RWPE2 (cell line): ENCODE data around the gene CHCHD5.
"Not testable (repeated sequence)": the region's sequence is repeated elsewhere in the genome, so short reads cannot be mapped to it uniquely, and the experiment has no call there.

Source experiments
- ATAC-seq: fragments of 200-7000 bp; cut with Tn5 transposase; 3 replicates; pipeline ENCODE4 v1.9.1; 2021; ENCODE audit warnings: low read depth
- DNase-seq: peaks from one replicate; pipeline ENCODE4 v3.0.0-alpha.2; 2020; ENCODE audit warnings: low spot score
- H3K27ac ChIP-seq: fragments of 450-650 bp; 2 replicates; pipeline ENCODE4 v1.5.1; 2017; ENCODE audit warnings: mild to moderate bottlenecking; ENCODE audit not compliant: poor library complexity, severe bottlenecking
- H3K27me3 ChIP-seq: fragments of 250-450 bp; sonication (Bioruptor Pico); 2 replicates; pipeline ENCODE4 v1.5.1; 2021; ENCODE audit warnings: mild to moderate bottlenecking, moderate library complexity; ENCODE audit not compliant: insufficient read depth, poor library complexity, severe bottlenecking
- H3K36me3 ChIP-seq: fragments of 250-450 bp; sonication (Bioruptor Pico); 2 replicates; pipeline ENCODE4 v1.5.1; 2020; ENCODE audit warnings: low read depth, mild to moderate bottlenecking, moderate library complexity
- H3K4me1 ChIP-seq: fragments of 250-450 bp; sonication (Bioruptor Pico); 2 replicates; pipeline ENCODE4 v1.5.1; 2021; ENCODE audit warnings: mild to moderate bottlenecking, moderate library complexity; ENCODE audit not compliant: insufficient read depth, poor library complexity, severe bottlenecking
- H3K4me3 ChIP-seq: fragments of 250-450 bp; sonication (Bioruptor Pico); 2 replicates; pipeline ENCODE4 v1.5.1; 2021; ENCODE audit warnings: mild to moderate bottlenecking, moderate library complexity; ENCODE audit not compliant: severe bottlenecking
- H3K9me3 ChIP-seq: fragments of 250-450 bp; sonication (Bioruptor Pico); 2 replicates; pipeline ENCODE4 v1.5.1; 2021; ENCODE audit warnings: mild to moderate bottlenecking, moderate library complexity; ENCODE audit not compliant: severe bottlenecking
- CTCF ChIP-seq: fragments of 450-650 bp; IDR thresholded peaks from one replicate; pipeline ENCODE4 v1.5.1; 2017; ENCODE audit warnings: mild to moderate bottlenecking, moderate library complexity; ENCODE audit not compliant: poor library complexity, severe bottlenecking

The CHCHD5 gene

GRCh38 chr2:112548980-112549379 lies 35.4 kb upstream of the CHCHD5 start:
- Histone ChIP-seq H3K4me1 (peaks cover 8% of the 10 kb centered on the region), H3K27ac (no peak overlapping the region), H3K36me3 (peaks cover 80% of the 10 kb centered on the region), H3K27me3 (no peaks in the 10 kb centered on the region), H3K4me3 (no peak overlapping the region), H3K9me3 (no peaks in the 10 kb centered on the region)
- DNase-seq (no peak), ATAC-seq (no peak)
- no peak for TF ChIP-seq CTCF

GRCh38 chr2:112566104-112566503 lies 18.3 kb upstream of the CHCHD5 start:
- H3K36me3 ChIP-seq: peaks cover 88% of the 10 kb centered on the region
- no peaks in the 10 kb centered on the region for H3K9me3 ChIP-seq
- no peak overlapping the region for H3K27ac ChIP-seq
- no peak for TF ChIP-seq CTCF
- no peak overlapping the region for H3K4me3 ChIP-seq
- no peaks in the 10 kb centered on the region for H3K4me1 ChIP-seq
- DNase-seq: no peak
- ATAC-seq: no peak
- H3K27me3 ChIP-seq: no peaks in the 10 kb centered on the region

- H3K4me1 ChIP-seq, H3K27me3 ChIP-seq, H3K27ac ChIP-seq, ATAC-seq, H3K4me3 ChIP-seq, H3K9me3 ChIP-seq, DNase-seq: not testable (repeated sequence)
- peaks cover 89% of the 10 kb centered on the region for H3K36me3 ChIP-seq
These were observed 17.9 kb upstream of the CHCHD5 start for GRCh38 chr2:112566508-112566907.

- Histone ChIP-seq H3K27me3 (no peaks in the 10 kb centered on the region), H3K27ac (no peak overlapping the region), H3K4me3 (no peak overlapping the region), H3K4me1 (no peaks in the 10 kb centered on the region), H3K9me3 (no peaks in the 10 kb centered on the region), H3K36me3 (peaks cover 97% of the 10 kb centered on the region)
- DNase-seq: no peak
- no peak for ATAC-seq
- TF ChIP-seq CTCF: no peak
These were observed 12.4 kb upstream of the CHCHD5 start for GRCh38 chr2:112572005-112572404.

- Histone ChIP-seq H3K27ac (no peak overlapping the region), H3K36me3 (peaks cover 50% of the 10 kb centered on the region), H3K9me3 (no peaks in the 10 kb centered on the region), H3K27me3 (no peaks in the 10 kb centered on the region), H3K4me1 (no peaks in the 10 kb centered on the region), H3K4me3 (no peak overlapping the region)
- no peak for ATAC-seq
- TF ChIP-seq CTCF: no peak
- no peak for DNase-seq
These were observed 6.7 kb upstream of the CHCHD5 start for GRCh38 chr2:112577756-112578155.
